ENCODE measurements around the gene TECPR1.

TECPR1 gene

DNA sequence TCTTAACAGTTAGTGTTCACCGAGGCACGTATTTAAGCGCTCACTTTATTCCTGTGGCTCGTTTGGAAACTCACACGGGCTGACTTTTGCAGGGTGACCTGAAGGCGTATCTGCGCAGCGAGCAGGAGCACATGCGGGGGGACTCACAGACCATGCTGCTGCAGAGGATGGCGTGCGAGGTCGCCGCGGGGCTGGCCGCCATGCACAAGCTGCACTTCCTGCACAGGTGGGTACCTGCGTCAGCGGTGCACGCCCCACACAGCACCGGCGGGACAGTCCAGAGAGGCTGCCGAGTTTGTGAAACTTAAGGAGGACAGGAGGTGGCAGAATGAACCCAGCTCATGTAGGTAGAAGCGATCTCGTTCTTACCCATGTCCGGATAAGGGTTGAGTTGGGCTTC, 80.6 kb downstream of the TECPR1 start:
- DNase-seq (ENCODE audit: low read depth), result no peak
- TF ChIP-seq, protein P1, sequence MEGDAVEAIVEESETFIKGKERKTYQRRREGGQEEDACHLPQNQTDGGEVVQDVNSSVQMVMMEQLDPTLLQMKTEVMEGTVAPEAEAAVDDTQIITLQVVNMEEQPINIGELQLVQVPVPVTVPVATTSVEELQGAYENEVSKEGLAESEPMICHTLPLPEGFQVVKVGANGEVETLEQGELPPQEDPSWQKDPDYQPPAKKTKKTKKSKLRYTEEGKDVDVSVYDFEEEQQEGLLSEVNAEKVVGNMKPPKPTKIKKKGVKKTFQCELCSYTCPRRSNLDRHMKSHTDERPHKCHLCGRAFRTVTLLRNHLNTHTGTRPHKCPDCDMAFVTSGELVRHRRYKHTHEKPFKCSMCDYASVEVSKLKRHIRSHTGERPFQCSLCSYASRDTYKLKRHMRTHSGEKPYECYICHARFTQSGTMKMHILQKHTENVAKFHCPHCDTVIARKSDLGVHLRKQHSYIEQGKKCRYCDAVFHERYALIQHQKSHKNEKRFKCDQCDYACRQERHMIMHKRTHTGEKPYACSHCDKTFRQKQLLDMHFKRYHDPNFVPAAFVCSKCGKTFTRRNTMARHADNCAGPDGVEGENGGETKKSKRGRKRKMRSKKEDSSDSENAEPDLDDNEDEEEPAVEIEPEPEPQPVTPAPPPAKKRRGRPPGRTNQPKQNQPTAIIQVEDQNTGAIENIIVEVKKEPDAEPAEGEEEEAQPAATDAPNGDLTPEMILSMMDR (conservative IDR thresholded peaks at IDR 0.05; ENCODE audit: low read depth, low read length), result no peak

GRCh38 chr7:98170966-98171365, 81.1 kb downstream of the TECPR1 start:
- DNase-seq (ENCODE audit: low read depth), result no peak
- TF ChIP-seq, protein P1 (conservative IDR thresholded peaks at IDR 0.05; ENCODE audit: low read depth, low read length), result no peak
- H3K4me3 ChIP-seq (ENCODE audit: low read length), result no peak overlapping the region

More for the DNA sequence above, 80.6 kb downstream of the TECPR1 start:
- H3K4me3 ChIP-seq (ENCODE audit: low read length), result no peak overlapping the region

DNA sequence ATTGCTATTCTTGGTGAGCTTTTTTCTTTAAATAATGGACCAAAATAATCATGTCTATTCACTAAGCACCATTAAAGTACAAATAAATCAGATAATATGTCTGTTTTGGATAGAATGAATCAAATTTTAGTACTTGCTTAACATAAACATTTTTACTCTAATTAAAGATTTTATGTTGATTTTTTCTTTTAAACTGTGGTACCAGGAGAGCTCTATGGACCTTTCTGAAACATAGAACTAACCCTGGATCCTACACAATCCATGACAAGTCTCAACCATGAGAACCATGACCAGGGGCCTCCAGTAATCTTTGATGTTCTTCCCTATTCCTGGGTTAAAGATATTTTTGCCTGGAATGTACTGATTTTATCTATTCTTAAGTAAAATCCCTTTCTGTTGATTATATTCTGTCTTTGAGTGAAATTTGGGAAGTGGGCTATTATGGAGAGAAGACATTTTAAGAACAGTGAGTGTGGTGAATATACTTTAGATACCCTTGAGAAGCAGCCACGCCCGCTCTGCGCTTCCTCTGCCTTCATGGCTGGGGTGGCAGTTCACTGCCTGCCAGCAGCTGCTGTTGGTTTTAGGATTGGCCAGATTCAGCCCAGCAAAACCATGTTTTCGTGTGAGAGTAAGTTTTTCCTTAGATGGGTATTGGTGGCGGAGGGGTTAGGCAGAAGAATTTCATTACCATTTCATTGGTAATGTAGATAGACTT, 83.0 kb downstream of the TECPR1 start:
- H3K4me3 ChIP-seq (ENCODE audit: low read length), result no peak overlapping the region
- TF ChIP-seq, protein P1 (conservative IDR thresholded peaks at IDR 0.05; ENCODE audit: low read depth, low read length), result no peak
- no peak for DNase-seq (ENCODE audit: low read depth)

GRCh38 chr7:98168181-98168903, 83.7 kb downstream of the TECPR1 start:
- DNase-seq (ENCODE audit: low read depth), result peak; percentile 21
- TF ChIP-seq, protein P1 (conservative IDR thresholded peaks at IDR 0.05; ENCODE audit: low read depth, low read length), result peak; percentile 77
- H3K4me3 ChIP-seq (ENCODE audit: low read length), result no peak overlapping the region

- TF ChIP-seq, protein P1 (conservative IDR thresholded peaks at IDR 0.05; ENCODE audit: low read depth, low read length), result no peak
- H3K4me3 ChIP-seq (ENCODE audit: low read length), result no peak overlapping the region
- no peak for DNase-seq (ENCODE audit: low read depth)
These were observed 84.4 kb downstream of the TECPR1 start for GRCh38 chr7:98167653-98168052.

DNA sequence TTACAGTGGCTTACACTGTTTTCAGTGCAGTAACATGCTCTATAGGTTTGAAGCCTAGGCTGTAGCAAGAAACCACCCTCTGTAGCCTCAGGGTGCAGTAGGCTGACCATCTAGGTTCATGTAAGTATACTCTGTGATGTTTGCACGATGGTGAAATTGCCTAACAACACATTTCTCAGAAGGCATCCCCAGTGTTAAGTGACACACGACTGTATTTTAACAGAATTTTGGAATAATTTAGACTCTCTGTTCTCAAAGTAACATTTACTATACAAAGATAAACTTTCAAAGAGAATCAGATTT, 85.4 kb downstream of the TECPR1 start:
- DNase-seq (ENCODE audit: low read depth), result no peak
- H3K4me3 ChIP-seq (ENCODE audit: low read length), result no peak overlapping the region
- TF ChIP-seq, protein P1 (conservative IDR thresholded peaks at IDR 0.05; ENCODE audit: low read depth, low read length), result no peak

Measured in retinal pigment epithelial cell (primary cell).